GM12878 (cell line): ENCODE results near the gene NRXN3. TPM values are rescaled to one million over a fixed set of nuclear protein-coding genes. Genes with fewer than 3 reads are reported as not detected.

Experiments
- ATAC-seq: fragments of 200-7000 bp; cut with Tn5 transposase; 3 replicates; pipeline ENCODE4 v1.9.1; 2020; ENCODE audit warnings: mild to moderate bottlenecking, moderate library complexity
- BruUV-seq: library from RNA; stranded (reverse); fragments of 400-500 nt; replicated peaks from 2 replicates; lab custom pipeline; 2021; lab: Mats Ljungman, UMichigan
- CTCF ChIA-PET: fragments of 300-600 bp; sonication (Branson Sonifier 250); formaldehyde crosslinking; extraction: SDS; loops from one replicate; lab custom pipeline; 2021; ENCODE audit warnings: inconsistent platforms; lab: Yijun Ruan, JAX
- POLR2A ChIA-PET: fragments of 350-600 bp; formaldehyde crosslinking; extraction: SDS; loops from one replicate; lab custom pipeline; 2021; ENCODE audit warnings: inconsistent platforms; lab: Charles Lee
- RAD21 ChIA-PET: fragments of 300-600 bp; sonication (Branson Sonifier 250); formaldehyde crosslinking; loops from one replicate; lab custom pipeline; 2023; ENCODE audit warnings: antibody characterized with exemption; ENCODE audit not compliant: unreplicated experiment; lab: Charles Lee
- SMC1A ChIA-PET: fragments of 300-600 bp; sonication (Branson Sonifier 250); formaldehyde crosslinking; loops from one replicate; lab custom pipeline; 2023; ENCODE audit not compliant: unreplicated experiment, uncharacterized antibody; lab: Charles Lee
- DNase-seq: peaks from one replicate; pipeline ENCODE4 v3.0.0-alpha.2; 2011; ENCODE audit warnings: low read depth, low spot score
- FAIRE-seq: peaks from 3 replicates; lab custom pipeline; 2011; peaks lifted over from hg19 to GRCh38; lab: Jason Lieb, UNC
- H2AFZ ChIP-seq: 2 replicates; pipeline ENCODE4 v1.6.0; 2011; ENCODE audit warnings: low read depth, low read length, control low read depth; ENCODE audit not compliant: control insufficient read depth
- H3K27ac ChIP-seq: 2 replicates; pipeline ENCODE4 v1.5.1; 2011; ENCODE audit warnings: control low read depth; ENCODE audit not compliant: control insufficient read depth, insufficient read depth
- H3K27me3 ChIP-seq, 2 experiments: replicated peaks in 1 of 2; 2 replicates each; pipeline versions ENCODE4 v1.6.0 to v1.6.1; 2011; ENCODE audit warnings: low read length in 1 of 2; ENCODE audit not compliant: control insufficient read depth in 2 of 2, insufficient read depth in 2 of 2
- H3K36me3 ChIP-seq, 2 experiments: 2 replicates each; pipeline ENCODE4 v1.5.1; 2011; ENCODE audit warnings: low read length in 1 of 2; ENCODE audit not compliant: control insufficient read depth in 2 of 2, insufficient read depth in 2 of 2
- H3K4me1 ChIP-seq: 2 replicates; pipeline ENCODE4 v1.6.1; 2011; ENCODE audit warnings: mild to moderate bottlenecking, low read length, moderate library complexity, mixed read lengths; ENCODE audit not compliant: control insufficient read depth, insufficient read depth
- H3K4me2 ChIP-seq: 2 replicates; pipeline ENCODE4 v1.6.0; 2011; ENCODE audit warnings: control low read depth; ENCODE audit not compliant: control insufficient read depth, insufficient read depth
- H3K4me3 ChIP-seq: fragments of 200-600 bp; sonication (generic); 2 replicates; pipeline ENCODE4 v1.5.1; 2016
- H3K79me2 ChIP-seq: 2 replicates; pipeline ENCODE4 v1.6.0; 2011; ENCODE audit warnings: low read length; ENCODE audit not compliant: control insufficient read depth, insufficient read depth
- H3K9ac ChIP-seq: 2 replicates; pipeline ENCODE4 v1.8.0; 2011; ENCODE audit warnings: low read length, control low read depth, mixed read lengths; ENCODE audit not compliant: control insufficient read depth, insufficient read depth
- H3K9me3 ChIP-seq: replicated peaks from 3 replicates; pipeline ENCODE4 v1.5.1; 2011; ENCODE audit warnings: mild to moderate bottlenecking, low read length; ENCODE audit not compliant: control insufficient read depth, insufficient read depth
- H4K20me1 ChIP-seq: 2 replicates; pipeline ENCODE4 v1.6.0; 2011; ENCODE audit not compliant: control insufficient read depth, insufficient read depth
- BHLHE40 ChIP-seq, 2 experiments: fragments of 450-650 bp in 1 of 2; IDR thresholded peaks; 2 replicates each; pipeline ENCODE4 v1.6.1; 2011 to 2017; ENCODE audit warnings: low read depth in 2 of 2, borderline replicate concordance in 1 of 2, improper control_type of control experiment in 1 of 2, low read length in 1 of 2, mild to moderate bottlenecking in 1 of 2
- CHD1 ChIP-seq: IDR thresholded peaks from 2 replicates; pipeline ENCODE4 v1.6.1; 2012; ENCODE audit warnings: low read depth, low read length, improper control_type of control experiment
- IRF3 ChIP-seq: fragments of 450-650 bp; IDR thresholded peaks from 2 replicates; pipeline ENCODE4 v1.6.1; 2014; ENCODE audit warnings: mild to moderate bottlenecking
- KAT2A ChIP-seq: conservative IDR thresholded peaks from 2 replicates; pipeline ENCODE4 v1.6.1; 2011; ENCODE audit warnings: low read depth, low read length; ENCODE audit not compliant: control insufficient read depth
- MTA3 ChIP-seq: IDR thresholded peaks from 2 replicates; pipeline ENCODE4 v1.6.1; 2012; ENCODE audit warnings: low read length, inconsistent platforms, borderline replicate concordance
- SMAD5 ChIP-seq: IDR thresholded peaks from 2 replicates; pipeline ENCODE4 v1.6.1; 2016; ENCODE audit warnings: antibody characterized with exemption, low read depth
- SREBF1 ChIP-seq: IDR thresholded peaks from 2 replicates; pipeline ENCODE4 v1.6.1; 2012; ENCODE audit warnings: mild to moderate bottlenecking, low read length
- SUPT20H ChIP-seq: IDR thresholded peaks from 2 replicates; pipeline ENCODE4 v1.6.1; 2011; ENCODE audit warnings: low read depth, mild to moderate bottlenecking, low read length, moderate library complexity, borderline replicate concordance; ENCODE audit not compliant: control insufficient read depth
- SUZ12 ChIP-seq: fragments of 200-600 bp; sonication (generic); IDR thresholded peaks from one replicate; pipeline ENCODE4 v1.6.1; 2018; ENCODE audit warnings: antibody characterized with exemption, mild to moderate bottlenecking; ENCODE audit not compliant: unreplicated experiment
- TAF1 ChIP-seq: IDR thresholded peaks from 2 replicates; pipeline ENCODE4 v1.6.1; 2011; ENCODE audit warnings: mild to moderate bottlenecking, low read depth, low read length, borderline replicate concordance
- ZBTB4 ChIP-seq: fragments of 450-650 bp; formaldehyde crosslinking; IDR thresholded peaks from 2 replicates; pipeline ENCODE4 v1.4.0; 2022; ENCODE audit warnings: mild to moderate bottlenecking, moderate library complexity
- ZNF274 ChIP-seq: IDR thresholded peaks from one replicate; pipeline ENCODE4 v1.8.0; 2011; ENCODE audit not compliant: insufficient read length, insufficient read depth
- WGBS: methylation state at CpG from one replicate; pipeline ENCODE4 v1.1.6; 2016; ENCODE audit warnings: low lambda C conversion rate; ENCODE audit not compliant: insufficient replicate concordance, insufficient coverage; ENCODE audit errors: missing lambda C conversion rate; 5-methylcytosine and 5-hydroxymethylcytosine counted together
- in situ Hi-C: fragments of 300-500 bp; cut with MboI; formaldehyde crosslinking; loops from 9 replicates; pipeline ENCODE4 v1.14.3; 2018; ENCODE audit warnings: mixed read lengths
- intact Hi-C: fragments of 100-400 bp; cut with micrococcal nuclease; formaldehyde crosslinking; loops from one replicate; pipeline ENCODE4 v1.14.2; 2022; ENCODE audit not compliant: unreplicated experiment
- polyA plus RNA-seq, 11 experiments: library from polyadenylated mRNA; depleted of rRNA in 4 of 11; unstranded in 6 of 11; stranded (reverse) in 5 of 11; fragments of >200 nt; fragmentation: Nextera tagmentation in 4 of 11; fragmentation: Illumina TruSeq in 1 of 11; extraction: Ambion mirVana in 4 of 11; extraction: Trizol in 1 of 11; gene quantifications; 1 replicate in 1 of 11; 2 replicates in 10 of 11; pipeline versions ENCODE4 v1.2.1 to v1.2.3, GENCODE V29; 2011 to 2016; ENCODE audit warnings: inconsistent platforms in 2 of 11, missing spikeins in 2 of 11, low read depth in 1 of 11
- total RNA-seq, 4 experiments: library from RNA; depleted of rRNA in 3 of 4; stranded (reverse); fragments of >200 nt in 3 of 4; fragmentation: Illumina TruSeq in 1 of 4; extraction: Trizol in 1 of 4; gene quantifications; 2 replicates each; pipeline versions ENCODE4 v1.2.1 to v1.2.3, GENCODE V29; 2013 to 2021

The NRXN3 gene
- total and polyA plus RNA-seq, 10 of the 15 experiments (the other 5 are each of a cell fraction or from before 2014, with no cell fraction given): 0.52 to 3.3 (median 1.4) TPM

- CTCF ChIA-PET: no interaction called here
- no peak for FAIRE-seq
- SMC1A ChIA-PET: no interaction called here
- in situ Hi-C loops (no loop called here), intact Hi-C loops (no loop called here)
- no peaks in the 10 kb centered on the region for H3K79me2 ChIP-seq
- no peaks in the 10 kb centered on the region for H3K4me1 ChIP-seq
- 2% methylated on average over 3 of the region's 3 CpGs for WGBS
- H3K4me3 ChIP-seq: no peak overlapping the region
- H3K9me3 ChIP-seq: no peaks in the 10 kb centered on the region
- ATAC-seq: no peak
- H4K20me1 ChIP-seq: no peaks in the 10 kb centered on the region
- H3K36me3 ChIP-seq: no peaks in the 10 kb centered on the region
- no peak for DNase-seq
- no peak overlapping the region for H3K4me2 ChIP-seq
- H3K9ac ChIP-seq: no peak overlapping the region
- TF ChIP-seq MTA3 (no peak), TAF1 (no peak), KAT2A (no peak), IRF3 (no peak), SUPT20H (no peak), ZNF274 (no peak), ZBTB4 (CRISPR knock-in tag) (no peak), SREBF1 (no peak), CHD1 (no peak), SUZ12 (no peak), SMAD5 (no peak), BHLHE40 (IDR thresholded peaks at IDR 0.05; ENCODE audit: borderline replicate concordance in 1 of 2, low read depth in 2 of 2, low read length in 1 of 2) (no peak)
- no peaks in the 10 kb centered on the region for H3K27me3 ChIP-seq
- RAD21 ChIA-PET: no interaction called here
- H3K27ac ChIP-seq: no peak overlapping the region
- no peak overlapping the region for H2AFZ ChIP-seq
- POLR2A ChIA-PET: no interaction called here
- no TSS peak for BruUV-seq
Observed at GRCh38 chr14:79351011-79351410, 1180.8 kb downstream of the NRXN3 start.
